Stimulated activated CD8-positive, alpha-beta memory T cell treated with anti-CD3 and anti-CD28 coated beads, Interleukin-4, amount 100 ng/mL, for 4 hours (primary cell): ENCODE results near the gene ACSF3.
"Not testable (repeated sequence)": the region's sequence is repeated elsewhere in the genome, so short reads cannot be mapped to it uniquely, and the experiment has no call there.

Experiments
- DNase-seq, 2 donors: peaks; one replicate each; pipeline ENCODE4 v3.0.0-alpha.2; 2020; ENCODE audit warnings: low read depth in 2 of 2, low spot score in 1 of 2

Gene ACSF3

DNA sequence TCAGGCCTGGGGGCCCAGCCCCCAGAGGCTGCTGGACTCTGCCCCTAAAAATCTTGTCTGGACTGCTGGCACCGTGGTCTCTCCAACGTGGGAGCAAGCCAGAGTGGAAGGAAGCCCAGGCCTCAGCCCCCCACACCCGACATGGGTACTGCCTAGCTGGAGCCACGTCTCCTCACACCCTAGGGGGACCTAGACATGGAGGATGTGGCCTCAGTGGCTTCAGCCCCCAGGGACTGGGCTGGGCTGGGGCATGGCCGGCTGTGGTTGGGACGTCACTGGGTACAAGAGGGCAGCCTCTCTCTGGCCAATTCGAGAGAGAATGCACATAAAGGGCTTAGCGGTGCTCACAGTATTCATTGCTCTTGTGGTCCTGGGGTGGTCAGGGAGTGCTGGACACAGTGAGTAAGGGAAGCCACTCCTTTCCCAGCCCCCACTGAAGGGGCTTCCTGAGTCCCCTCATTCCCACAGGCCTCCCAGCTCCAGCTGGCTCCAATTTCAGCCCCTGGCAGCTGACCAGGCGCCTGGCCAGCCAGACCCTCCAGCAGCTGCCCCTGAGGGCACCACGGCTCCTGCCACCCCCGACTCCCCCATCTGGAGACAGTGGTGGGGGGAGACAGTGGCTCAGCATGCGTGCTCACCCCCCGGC is 79.0 kb downstream of the ACSF3 start:
- DNase-seq, result no peak

DNA sequence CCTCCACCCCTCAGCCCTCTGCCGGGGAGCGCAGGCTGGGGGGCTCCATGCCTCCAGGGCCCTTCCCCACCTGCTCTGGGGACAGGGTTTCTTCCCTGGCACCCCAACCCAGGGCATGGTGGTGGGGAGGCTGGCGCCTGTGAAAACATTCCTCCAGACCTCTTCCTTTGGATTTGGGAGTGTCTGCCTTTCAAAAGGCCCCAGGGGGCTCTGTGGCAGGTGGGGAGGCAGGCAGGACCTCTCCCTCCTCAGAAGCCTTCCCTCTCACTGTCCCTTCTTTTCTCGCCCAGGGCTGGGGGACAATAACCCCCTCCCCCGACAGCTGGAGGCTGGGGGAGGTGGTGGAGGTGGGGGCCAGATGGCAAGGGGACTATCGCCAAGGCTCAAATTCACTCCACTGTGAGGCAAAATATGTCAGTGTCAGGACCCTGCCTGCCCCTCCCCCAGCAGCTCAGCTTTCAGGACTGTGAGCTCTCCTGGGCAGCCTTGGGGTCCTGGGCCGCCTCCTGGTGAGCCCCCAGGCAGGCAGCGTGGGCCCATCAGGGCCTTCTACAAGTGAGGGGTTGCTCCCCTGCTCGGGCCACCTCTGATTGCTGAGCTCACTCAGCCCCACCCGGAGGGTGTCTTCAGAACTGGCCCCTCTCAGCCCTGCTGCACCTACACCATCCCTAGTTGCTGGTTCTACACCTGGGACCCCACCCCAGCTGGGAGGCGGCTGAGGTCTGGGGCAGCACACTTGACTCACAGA is 79.7 kb downstream of the ACSF3 start:
- DNase-seq, result no peak

DNA sequence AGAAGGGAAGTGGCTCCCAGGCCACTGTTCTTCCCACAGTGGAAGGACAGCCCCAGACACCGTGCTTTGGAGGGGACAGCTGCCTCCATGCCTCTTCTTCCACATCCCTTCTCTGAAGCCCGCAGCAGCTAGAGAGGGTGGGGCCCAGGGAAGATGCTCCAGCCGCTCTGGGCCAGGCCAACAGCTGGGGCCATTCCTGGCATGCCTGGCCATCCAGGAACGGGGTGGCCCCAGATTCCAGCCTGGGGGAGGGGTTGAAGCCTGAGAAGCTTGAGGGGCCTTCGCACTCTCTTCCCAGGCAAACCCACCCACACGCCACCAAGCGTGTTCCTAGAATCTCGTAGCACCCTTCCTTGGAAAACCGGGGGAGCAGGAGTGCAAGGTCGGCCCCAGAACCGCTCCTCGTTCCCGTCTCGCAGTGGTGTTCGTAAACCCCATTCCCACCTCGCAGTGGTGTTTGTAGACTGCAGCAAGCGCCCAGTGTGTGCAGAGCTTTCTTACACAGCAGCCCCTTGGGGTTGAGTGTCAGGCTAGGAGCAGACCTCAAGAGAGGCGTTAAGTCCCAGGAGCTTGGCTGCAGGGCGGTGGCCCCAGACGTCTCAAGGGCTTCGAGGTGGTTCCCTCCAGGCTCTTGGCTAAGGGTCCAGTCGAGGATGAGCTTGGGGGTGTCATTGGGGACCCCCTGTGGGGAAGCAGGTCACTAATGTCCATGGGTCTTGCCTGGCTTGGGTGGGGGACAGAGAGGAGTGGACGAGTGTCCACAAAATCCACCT is 80.6 kb downstream of the ACSF3 start:
- no peak for DNase-seq

DNA sequence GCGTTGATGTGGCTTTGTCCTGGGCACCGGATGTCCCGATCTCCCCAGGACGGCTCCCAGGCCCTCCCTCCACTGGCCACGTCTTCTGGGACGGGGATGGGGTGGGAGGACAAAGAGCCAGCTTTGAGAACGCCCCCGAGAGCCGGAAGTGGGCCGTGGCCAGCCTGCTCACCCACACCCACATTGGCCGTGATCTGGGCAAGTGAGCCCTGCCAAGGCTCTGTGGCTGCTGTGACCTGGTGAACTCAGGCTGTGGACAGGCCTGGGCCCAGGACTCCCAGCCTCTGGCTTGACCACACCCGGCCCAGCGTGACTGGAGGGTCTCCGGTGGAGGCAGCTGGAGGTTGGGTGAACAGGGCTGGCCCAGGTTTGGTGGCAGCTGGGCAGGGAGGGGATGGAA is 81.2 kb downstream of the ACSF3 start:
- no peak for DNase-seq

DNA sequence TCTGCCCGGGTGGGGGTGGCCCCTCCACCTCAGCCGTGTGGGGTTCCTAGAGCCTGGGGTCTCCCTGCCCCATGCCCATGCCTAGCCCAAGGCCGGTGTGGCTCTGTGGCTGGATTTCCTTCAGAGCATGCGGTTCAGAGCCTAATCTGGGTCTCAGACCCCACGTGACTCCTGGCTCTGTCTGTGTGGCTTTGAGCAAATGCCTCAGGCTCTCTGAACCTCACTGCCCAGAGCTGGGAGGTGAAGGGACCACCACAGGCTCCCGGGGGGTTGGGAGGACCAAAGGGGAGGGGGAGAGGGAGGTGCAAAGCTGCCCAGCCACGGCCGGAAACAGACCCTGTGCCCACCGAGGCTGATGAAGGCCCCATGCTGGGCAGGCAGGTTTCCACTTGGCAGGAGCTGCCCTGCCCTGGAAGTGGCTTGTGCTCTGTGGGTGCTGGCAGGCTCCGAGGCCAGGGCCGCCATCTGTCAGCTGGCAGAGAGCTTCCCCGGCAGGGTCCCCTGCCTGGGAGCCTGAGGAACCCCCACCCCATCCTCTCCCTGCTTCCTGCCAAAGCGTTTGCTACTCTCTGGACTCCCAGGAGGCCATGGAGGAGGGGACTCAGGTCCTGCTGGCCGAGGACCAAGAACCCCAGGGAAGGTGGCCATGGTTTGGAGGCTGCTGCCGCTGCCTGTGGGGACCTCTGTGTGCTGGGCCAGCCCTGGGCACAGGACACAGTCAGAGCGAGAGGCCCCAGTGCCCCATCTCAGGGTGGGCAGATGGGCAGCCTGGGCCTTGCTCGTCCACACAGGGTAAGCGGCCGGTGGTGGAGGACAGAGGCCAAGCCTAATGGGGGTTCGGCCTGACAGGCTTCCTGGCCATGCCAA is 81.9 kb downstream of the ACSF3 start:
- DNase-seq, result no peak

DNA sequence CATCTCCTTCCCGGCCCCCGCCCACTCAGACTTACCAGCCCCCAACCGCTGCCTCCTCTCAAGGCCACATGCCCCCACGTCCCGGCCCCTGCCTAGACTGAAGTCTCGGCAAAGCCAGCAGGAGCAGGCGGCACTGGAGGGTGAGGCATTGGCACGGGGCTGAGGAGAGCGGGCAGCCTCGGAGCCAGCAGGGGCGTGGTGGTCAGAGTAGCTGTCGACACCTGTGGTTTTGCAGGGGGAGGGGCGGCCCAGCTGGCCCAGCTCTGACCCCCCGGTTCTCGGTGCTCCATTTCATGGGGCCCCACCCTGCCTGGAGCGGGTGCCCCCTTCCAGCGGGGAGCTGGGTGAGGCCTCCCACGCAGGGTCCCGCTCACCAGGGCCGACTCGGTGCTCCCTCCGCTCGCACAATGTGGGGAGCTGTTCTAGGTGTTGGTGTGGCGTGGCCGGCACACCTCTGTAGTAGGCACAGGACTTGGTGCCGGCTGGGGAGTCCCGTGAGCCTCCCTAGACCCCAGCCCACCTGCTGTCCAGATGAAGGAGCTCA is 82.6 kb downstream of the ACSF3 start:
- no peak for DNase-seq

DNA sequence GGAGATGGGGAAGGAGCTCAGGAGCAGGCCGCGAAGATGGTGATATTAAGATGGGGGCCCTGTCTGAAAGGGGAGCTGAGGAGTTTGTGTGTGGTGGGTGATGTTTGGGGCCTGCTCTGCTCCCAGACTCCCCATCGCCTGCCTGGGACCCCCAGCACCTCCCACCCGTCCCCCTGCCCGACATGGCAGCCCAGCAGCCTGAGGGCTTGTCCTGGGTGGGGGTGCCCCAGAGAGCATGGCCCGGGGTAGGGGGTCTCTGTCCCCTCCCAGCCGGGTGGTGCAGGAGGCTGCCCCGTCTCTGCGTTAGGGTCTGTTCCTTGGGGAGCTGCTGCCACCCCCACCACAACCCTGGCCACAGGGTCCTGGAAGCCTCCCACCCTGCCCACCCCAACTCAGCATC is 83.1 kb downstream of the ACSF3 start:
- no peak for DNase-seq

DNA sequence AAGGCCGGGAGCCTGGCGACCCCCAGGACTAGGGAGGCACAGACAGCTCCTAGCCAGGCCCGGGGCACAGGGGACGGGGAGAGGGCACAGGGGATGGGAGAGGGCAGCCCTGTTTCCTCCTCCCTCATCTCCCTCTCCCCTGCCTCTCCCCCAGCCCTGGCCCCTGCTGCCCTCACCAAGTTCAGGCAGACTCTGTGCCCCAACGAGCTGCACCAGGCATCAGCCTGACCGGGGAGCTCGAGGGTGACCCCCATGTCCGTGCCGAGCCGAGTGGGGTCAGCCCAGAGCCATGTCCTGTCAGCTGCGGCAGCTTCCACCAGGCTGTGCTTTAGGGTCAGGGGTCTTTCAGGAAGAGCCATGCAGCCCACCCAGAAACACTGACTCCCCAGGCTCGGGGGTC is 83.8 kb downstream of the ACSF3 start:
- no peak for DNase-seq

DNA sequence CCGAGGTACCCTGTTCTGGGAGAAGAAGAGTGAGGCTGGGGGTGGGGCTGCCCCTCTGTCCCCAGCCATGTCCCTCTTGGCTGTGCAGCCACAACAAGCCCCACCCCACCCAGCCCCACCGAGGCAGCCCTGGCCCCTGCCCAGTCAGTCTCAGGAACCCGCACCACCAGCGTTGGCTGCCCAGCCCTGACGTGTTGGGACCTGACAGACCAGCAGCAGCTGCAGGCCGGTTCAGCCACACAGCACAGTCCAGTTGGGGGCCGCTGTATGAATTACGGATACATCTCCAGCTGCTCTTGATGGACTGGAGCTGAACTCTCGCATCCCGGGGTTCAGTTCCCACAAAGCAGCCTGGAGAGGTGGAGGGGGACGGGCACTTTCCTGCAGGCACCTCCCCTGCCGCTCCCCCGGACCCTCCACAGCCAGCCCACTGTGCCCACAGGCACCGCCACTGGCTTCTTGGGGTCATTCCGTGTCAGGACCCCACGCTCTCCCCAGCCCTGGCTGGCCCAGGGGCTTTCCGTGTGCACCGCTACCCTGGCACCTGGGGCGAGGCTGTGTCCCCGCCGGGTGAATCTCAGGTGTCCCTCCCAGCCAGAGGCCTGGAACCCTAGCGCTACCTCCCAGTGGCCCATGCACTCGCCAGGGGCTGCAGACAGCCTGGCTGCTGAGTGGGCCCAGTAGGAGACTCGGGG is 84.9 kb downstream of the ACSF3 start:
- no peak for DNase-seq

DNA sequence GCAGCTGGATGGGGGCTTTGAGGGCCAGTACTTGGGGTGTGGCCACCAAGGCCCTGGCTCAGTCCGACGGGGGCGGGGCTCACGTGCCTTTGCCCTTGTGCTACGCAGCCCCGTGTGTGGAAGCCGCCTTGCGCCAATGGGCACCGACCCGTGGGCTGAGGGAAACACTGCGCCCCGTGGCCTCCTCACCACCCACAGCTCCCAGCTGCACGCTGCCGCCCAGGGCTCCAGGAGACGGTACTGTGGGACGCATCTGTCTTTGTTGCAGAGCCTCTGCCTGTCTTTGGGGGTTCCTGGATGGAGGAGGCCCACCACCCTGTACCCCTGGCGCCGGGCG is 85.5 kb downstream of the ACSF3 start:
- DNase-seq, result no peak

DNA sequence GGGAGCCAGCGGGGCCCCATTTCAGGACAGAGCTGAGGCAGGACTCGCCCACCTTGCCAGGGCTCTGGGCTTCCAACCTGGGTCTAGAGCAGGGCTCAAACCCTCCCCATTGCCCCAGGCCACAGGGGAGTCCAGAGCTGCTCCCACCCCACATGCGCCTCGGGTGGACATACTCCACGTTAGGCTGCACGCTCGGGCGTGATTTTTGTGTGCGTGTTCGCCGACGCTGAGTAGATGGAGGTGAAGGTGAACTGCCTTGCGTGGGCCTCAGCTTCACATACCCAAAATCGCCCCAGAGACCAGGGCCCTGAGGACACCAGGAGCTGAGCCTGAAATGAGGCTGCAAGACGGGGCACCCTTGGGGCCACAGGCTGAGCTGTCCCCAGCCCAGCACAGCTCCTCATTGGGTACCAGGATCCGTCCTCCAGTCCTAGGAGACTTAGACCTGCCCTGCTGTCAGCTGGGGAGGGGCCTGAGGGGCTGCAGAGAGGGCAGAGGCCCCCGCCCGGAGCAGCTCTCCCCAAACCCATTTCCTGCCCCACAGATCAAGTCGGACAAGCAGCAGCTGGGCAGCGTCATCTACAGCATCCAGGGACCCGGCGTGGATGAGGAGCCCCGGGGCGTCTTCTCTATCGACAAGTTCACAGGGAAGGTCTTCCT is 86.1 kb downstream of the ACSF3 start:
- no peak for DNase-seq

DNA sequence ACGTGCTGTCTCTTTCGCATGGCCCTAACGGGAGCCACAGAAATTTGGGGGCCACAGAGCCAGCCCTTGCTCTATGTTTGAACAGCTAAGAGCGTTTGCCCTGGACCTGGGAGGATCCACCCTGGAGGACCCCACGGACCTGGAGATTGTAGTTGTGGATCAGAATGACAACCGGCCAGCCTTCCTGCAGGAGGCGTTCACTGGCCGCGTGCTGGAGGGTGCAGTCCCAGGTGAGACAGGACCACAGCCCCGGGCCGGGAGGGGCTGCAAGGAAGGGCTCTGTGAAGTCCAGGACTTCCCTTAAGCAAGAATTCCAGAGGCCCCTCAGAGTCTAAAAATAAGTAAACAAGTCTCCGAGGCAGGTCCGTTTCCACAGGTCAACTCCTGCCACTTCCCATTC is 89.8 kb downstream of the ACSF3 start:
- DNase-seq, result no peak

DNA sequence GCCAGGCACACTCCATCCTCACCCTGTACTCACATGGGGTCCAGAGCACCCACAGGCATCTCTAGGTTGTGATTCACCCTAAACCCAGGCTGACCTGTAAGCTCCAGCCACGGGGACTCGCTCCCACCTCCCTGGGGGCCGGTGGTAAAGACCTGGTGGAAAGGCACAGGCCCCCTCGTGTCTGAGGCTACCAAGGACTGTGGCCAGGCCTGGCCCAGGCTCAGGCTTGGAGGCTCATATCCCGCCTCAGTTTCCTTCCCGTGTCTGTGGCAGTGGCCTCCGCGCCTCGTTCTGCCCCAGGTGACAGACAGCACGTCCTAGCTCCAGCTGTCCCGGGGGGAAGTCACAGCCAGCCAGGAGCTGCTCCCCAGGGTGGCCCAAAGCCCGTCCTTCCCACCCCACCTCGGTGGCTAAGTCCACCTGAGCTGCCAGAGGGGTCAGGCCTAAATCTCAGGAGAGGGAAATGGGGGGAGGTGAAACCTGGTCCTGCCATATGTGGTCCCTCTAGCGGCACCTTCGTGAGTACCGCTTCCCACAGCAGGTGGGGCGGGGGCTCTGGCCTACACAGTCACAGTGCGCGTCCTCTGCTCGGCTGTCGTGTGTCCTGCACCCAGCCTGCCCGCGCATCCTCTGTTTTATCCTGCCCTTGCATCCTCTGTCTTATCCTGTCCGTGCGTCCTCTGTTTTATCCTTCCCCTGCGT is 90.5 kb downstream of the ACSF3 start:
- DNase-seq, result no peak

DNA sequence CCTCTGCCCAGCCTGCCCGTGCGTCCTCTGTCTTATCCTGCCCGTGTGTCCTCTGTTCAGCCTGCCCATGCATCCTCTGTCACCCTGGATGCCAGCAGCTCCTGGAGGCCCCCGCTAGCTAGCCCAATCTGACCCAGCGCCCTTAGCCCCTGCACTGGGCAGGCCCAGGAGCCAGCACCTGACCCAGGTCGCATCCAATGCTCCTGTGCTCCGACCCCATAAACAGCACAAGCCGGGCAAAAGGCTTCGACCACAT is 91.0 kb downstream of the ACSF3 start:
- DNase-seq, result no peak

DNA sequence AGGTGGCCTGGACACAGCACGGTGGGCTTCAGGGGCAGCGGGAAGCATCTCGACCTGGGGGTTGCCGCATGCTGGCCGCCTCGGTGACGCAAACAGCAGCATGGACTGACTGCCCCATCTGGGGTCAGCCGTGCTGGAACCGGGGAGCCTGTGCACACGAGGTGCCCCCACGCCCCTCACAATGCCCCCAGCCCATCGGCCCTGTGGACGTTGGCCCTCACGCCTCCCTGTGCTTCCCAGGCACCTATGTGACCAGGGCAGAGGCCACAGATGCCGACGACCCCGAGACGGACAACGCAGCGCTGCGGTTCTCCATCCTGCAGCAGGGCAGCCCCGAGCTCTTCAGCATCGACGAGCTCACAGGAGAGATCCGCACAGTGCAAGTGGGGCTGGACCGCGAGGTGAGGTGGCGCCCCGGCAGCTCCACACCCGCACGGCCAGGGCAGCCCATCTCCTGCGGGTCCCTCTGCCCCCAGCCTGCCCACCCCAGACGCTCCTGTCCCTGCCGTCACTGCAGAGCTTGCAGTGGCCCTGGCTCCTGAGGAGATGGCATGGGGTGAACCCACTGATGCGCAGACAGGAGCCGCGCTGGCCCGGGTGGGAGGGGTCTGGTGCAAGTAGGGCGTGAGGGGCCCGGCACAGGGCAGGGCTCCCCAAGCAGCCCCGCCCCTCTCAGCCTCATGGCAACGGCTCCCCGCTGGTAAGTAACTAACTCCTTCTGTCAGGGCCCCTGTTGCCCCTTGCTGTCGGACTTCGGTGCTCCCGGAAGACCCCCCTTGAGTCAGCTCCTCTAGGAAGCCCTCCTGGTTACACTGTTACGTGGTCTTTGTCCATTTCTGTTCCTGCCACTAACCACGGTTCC is 91.5 kb downstream of the ACSF3 start:
- no peak for DNase-seq

DNA sequence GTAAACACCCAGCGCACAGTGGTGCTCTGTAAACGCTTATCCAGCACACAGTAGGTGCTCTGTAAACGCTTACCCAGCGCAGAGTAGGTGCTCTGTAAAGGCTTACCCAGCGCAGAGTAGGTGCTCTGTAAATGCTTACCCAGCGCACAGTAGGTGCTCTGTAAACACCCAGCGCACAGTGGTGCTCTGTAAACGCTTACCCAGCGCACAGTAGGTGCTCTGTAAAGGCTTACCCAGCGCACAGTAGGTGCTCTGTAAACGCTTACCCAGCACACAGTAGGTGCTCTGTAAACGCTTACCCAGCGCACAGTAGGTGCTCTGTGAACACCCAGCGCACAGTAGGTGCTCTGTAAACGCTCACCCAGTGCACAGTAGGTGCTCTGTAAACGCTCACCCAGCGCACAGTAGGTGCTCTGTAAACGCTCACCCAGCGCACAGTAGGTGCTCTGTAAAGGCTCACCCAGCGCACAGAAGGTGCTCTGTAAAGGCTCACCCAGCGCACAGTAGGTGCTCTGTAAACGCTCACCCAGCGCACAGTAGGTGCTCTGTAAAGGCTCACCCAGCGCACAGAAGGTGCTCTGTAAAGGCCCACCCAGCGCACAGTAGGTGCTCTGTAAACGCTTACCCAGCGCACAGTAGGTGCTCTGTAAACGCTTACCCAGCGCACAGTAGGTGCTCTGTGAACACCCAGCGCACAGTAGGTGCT is 92.4 kb downstream of the ACSF3 start:
- not testable (repeated sequence) for DNase-seq

DNA sequence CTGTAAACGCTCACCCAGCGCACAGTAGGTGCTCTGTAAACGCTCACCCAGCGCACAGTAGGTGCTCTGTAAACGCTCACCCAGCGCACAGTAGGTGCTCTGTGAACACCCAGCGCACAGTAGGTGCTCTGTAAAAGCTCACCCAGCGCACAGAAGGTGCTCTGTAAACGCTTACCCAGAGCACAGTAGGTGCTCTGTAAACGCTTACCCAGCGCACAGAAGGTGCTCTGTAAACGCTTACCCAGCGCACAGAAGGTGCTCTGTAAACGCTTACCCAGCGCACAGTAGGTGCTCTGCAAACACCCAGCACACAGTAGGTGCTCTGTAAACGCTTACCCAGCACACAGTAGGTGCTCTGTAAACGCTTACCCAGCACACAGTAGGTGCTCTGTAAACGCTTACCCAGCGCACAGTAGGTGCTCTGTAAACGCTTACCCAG is 93.0 kb downstream of the ACSF3 start:
- DNase-seq, result not testable (repeated sequence)
